HG02798 (cell line): ENCODE measurements around the gene OR6K2.
"Not testable (repeated sequence)": the region's sequence is repeated elsewhere in the genome, so short reads cannot be mapped to it uniquely, and the experiment has no call there.

Source experiments
- ATAC-seq: cut with Tn5 transposase; IDR thresholded peaks from one replicate; pipeline ENCODE4 v1.9.1; 2021; ENCODE audit warnings: mild to moderate bottlenecking; ENCODE audit not compliant: unreplicated experiment, poor library complexity

Gene OR6K2, protein sequence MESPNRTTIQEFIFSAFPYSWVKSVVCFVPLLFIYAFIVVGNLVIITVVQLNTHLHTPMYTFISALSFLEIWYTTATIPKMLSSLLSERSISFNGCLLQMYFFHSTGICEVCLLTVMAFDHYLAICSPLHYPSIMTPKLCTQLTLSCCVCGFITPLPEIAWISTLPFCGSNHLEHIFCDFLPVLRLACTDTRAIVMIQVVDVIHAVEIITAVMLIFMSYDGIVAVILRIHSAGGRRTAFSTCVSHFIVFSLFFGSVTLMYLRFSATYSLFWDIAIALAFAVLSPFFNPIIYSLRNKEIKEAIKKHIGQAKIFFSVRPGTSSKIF

DNA sequence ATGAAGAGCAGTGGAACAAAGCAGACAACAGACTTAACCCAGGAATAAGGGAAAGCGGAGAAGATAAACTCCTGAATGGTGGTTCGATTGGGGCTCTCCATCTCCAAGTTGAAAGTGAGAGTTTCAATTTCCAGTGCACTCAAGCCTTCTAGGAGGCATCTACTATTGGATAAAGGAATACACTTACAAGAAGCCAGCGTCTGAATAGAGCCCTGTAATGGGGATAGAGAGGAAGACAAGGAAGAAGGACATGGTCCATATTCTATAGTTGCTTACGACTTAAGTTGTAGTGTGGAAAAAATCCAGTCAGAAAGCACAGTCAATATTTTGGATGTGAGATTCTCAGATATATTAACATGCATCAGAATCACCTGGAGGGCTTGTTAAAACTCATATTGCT, at the start of gene OR6K2:
OR6K2 (minus strand) TSS at position 101 of the 400 bp plus-strand sequence; CDS start at position 101, 0 bp downstream.
- ATAC-seq, result no peak

DNA sequence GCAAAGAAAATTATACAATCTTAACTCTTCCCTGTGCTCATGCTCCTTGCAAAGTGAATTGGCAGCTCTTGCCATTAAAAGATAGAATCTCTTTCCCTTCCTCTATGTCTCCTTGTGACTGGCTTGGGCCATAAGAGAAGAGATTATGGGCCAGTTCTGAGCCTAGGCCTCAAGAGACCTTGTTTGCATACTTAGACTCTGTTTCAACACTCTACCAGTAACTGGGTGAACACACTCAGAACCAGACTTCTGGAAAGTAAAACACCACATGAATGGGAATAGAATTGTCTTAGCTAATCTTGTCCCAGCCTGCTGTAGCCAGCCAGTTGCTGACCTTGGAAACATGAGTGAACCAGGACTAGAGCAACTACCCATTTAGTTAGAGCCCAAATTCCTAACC, 35.4 kb upstream of the OR6K2 start:
- no peak for ATAC-seq

DNA sequence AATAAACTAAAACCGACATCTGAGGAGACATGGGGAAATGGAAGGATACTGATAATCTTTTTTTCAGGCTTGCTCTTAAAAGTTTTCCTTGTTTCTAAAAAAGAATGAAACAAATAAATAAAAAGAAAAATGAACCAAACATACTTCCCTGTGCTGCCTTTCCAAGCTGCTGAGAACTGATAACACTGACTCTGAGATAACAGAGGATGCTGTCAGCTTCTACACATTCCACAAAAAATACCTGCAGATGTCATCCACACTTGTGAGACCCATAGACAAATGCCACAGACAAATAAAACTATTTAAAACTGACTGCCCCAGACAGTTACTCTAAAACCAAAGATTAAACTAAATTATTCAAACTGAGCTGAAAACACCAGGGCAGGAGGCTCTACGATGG, 32.1 kb upstream of the OR6K2 start:
- ATAC-seq, result no peak

DNA sequence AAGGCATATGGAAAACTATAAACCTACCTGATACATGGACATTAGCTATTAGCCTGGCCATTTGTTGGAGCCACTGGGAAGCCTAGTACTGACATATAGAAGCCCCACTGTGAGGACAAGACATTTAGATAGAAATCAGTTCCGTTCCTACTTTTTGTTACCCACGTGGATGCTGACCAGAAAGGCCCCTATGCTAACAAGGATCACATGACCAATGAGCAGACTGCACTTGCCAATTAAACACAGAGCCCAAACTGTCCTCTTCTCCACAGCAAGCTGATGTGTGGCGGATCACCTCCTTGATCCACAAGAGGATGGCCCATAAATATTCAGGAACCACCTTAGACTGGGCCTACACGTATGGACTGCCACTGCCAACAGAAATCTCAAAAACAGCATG, 31.3 kb upstream of the OR6K2 start:
- ATAC-seq, result no peak

DNA sequence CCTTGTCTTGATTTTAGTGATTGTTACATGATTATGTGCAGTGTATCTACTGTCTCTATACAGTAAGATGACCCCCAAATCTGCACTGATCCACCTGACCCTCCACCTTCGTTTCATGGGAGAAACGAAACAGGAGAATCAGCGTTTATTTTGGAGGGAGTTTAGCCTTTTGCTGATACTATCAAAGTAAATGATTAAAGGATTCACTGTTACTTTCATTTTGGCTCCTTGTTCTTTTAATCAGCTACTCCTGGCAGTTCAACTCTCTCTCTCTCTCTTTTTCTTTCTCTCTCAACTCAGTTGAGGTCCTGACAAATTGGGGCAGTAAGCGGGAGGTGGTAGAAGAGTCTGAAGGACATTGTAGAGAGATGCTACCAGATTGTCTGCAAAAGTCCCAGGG, 30.0 kb upstream of the OR6K2 start:
- ATAC-seq, result no peak

DNA sequence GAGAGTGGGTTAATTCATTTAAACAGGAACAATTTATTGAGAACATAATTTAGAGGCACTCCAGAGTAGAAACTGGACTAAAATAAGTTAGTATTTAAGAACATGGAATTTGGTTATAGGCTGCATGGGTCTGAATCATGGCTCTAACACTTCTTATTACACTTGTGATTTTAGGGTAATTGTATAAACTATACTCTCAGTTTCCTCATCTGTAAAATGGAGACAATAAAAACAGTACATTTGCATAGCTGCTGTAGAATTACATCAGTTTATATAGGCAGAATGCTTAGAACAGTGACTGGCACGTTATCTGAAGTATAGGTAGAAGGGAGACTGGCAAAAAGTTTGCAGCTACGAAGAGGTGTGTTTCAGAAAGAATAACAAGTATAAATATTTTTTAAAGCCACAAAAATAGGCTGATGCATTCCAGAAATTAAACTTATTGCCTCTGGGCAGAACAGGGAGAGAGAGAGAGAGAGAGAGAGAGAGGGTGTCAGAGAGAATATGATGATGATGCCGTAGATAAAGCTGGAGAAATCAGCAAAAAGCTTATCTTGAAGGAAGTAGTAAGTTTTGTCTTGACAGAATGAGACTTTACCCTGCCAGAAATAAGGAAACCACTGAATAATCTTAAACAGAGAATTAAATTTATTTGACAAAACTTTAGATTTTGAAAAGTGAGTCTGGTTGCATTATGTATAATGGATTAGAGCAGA, 28.2 kb upstream of the OR6K2 start:
- ATAC-seq, result no peak

DNA sequence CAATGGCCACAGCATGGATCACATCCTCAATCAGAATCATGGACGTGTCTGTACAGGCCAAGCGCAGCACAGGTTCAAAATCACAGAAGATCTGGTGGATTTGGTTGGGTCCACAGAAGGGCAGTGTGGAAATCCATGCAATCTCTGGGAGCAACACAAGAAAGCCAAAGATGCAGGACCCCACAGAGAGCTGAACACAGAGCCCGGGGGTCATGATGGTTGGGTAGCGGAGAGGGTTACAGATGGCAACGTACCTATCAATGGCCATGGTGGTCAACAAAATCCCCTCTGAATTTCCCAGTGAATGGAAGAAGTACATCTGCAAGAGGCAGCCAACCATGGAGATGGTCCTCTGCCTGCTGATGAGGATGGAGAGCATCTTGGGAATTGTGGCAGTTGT, 24.0 kb upstream of the OR6K2 start:
- no peak for ATAC-seq

DNA sequence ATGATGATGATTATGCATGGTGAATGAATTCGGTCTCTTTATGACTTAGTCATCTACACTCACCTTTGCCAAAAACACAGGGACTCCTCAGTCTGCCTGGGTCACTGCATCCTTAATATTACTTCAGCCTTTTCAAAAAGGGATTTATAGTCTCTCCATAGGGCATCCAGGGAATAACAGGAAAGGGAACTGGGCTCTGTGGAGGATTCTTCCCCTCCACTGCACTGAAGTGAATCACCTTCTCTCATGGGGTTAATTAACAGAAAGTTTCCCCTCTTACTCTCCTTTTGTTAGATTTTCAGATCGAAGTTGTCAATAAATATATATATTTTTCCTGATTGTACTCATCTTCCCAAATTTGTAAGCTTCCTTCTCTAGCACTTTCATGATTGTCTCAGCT, 20.2 kb upstream of the OR6K2 start, which contains the start of gene OR6K3:
OR6K3 (minus strand) TSS at position 101 of the 400 bp plus-strand sequence. CDS start 2,605 bp downstream, outside the sequence.
- ATAC-seq, result no peak

DNA sequence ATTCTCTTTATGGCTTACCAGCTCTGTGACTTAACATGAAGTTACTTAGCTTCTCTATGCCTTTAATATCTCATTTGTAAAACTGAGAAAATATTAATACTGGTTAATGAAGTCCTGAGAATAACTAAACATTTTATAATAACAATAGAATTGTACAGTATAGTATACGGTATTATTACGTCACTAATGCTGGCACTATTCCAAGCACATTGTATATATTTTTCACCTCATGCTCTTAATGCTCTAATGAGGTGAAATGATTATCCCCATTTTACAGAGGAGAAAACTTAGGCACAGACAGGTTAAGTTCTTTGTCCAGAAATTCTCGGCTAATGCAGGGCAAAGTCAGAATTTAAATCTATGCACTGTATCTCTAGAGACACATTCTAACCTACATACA, 19.2 kb upstream of the OR6K2 start:
- ATAC-seq, result no peak

DNA sequence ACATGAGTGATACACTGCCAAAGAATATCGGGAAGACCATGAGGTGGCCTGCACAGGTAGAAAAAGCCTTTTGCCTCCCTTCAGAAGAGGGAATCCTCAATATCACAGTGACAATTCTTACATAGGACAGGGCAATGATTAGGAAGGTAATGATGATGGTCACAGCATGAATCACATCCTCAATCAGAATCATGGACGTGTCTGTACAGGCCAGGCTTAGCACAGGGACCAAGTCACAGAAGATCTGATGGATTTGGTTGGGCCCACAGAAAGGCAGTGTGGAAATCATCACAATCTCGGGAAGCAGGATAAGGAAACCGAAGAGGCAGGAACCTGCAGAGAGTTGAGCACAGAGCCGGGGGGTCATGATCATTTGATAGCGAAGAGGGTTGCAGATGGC, 16.9 kb upstream of the OR6K2 start:
- ATAC-seq, result no peak

DNA sequence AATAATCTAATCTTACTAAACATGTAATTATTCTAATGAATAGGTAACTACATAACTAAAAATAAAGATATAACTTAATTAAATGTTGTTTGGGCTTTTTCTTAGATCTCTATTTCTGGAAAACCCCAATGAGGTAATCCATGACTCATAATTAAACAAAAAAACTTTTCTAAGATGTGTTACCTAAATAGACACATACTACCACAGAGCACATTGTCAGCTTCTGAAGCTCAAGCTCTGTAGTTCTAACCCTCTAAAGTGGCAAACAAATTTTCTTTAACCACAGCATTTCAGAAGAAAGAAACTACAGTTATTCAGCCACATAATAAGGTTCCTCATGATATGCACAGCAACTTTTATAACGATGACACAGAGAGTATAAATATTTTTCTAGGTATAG, 15.9 kb upstream of the OR6K2 start:
- ATAC-seq, result peak; percentile 61

DNA sequence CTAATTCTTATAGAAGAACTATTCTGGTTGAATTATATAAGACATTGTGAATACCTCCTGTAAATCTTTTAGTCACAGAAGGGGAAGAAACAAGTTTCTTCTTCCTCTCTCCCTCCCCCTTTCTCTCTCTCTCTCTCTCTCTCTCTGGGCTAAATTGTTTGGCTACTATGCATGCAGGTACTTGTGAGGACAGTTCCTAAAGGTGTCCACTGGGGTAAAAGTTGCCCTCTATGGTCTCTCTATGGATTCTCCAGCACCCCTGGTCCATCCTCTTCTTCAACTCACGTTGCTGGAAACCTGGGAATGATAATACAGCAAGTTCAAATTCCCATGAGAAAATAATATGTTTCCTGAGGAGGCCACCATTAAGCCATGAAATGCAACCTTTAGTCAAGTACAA, 14.3 kb upstream of the OR6K2 start:
- ATAC-seq, result no peak

DNA sequence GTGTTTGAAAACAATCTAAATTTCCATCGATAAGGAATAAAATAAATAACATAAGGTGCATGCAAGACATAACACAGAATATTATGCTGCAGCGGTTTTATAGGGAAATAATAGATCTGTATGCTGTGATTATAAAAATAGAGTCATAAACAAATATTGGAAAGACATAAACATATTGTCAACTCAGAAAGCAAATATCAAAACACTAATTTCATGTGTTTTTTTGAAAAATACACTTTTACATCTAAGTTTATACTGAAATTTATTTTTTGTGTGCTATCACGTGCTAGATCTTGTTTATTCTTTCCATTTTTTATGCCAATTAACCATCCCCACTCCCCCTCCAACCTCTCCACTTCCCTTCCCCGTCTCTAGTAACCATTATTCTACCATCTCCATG, 10.6 kb upstream of the OR6K2 start:
- no peak for ATAC-seq

DNA sequence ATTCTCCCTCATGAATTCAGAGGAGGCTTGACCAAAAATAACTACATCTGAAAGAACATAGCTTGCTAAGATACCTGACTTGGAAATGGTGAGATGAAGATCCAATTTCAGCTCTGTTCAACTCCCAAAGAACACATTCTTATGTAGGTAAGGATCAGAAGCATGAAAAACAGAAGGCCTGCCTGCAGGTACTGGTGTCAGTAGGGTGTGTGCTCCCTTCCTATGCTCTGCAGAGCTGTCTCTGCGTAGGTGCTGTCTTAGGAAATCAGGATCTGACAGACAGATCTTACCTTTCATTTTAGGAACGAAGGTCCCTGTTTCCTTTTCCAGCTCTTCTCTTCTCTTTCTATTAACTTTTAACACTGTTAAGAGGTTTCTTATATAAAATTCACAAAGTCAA, 5.6 kb upstream of the OR6K2 start:
- ATAC-seq, result no peak

DNA sequence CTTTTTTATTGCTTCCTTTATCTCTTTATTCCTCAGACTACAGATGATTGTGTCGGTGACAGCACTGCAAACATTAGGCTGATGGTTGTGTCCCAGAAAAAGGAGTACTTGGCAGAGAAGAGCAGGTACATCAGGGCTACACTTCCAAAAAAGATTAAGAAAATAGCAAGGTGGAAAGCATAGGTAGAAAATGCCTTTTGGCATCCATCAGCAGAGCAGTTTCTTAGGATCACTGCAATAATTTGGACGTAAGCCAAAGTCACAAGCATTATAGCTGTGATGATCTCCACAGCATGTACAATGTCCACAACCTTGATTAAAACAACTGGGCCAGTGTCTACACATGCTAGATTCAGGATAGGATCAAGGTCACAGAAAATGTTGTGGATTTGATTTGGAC, 5.9 kb downstream of the OR6K2 start:
- ATAC-seq, result no peak

DNA sequence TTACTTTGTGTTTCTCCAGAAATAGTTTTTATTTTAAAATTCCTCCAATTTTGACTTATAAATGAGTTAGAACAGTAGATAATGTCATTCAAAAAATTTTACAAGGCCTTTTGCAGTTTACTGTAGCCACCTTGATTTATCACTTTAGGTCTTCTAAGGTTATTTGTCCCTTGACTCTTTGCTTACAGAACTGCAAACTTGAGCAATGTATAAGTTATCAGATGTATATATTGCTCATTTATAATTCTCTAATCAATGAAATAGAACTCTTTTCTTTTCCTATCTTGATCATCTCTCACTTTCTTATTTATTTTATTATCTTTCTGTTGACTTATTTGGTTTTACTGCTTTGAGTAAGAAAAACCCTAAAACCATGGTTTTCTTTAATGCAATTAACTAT, 8.1 kb downstream of the OR6K2 start:
- no peak for ATAC-seq

DNA sequence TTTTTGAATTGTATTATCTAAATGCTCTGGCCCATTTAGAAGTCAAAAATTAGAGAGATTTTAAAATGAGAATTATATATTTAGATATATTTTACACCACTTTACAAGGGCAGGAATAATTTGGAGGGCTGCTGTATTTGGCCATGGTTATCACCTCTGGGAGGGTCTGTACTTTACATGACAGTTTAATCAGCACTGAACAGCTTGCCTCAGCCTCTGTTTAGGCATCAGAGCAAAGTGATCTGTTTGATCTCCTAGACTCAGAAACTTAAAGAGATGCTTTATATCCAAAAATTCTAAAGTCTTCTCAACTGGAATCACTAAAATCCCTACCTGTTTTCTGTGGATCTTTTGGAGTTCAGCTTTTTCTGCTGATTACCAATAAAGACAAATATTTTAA, 8.5 kb downstream of the OR6K2 start:
- no peak for ATAC-seq

DNA sequence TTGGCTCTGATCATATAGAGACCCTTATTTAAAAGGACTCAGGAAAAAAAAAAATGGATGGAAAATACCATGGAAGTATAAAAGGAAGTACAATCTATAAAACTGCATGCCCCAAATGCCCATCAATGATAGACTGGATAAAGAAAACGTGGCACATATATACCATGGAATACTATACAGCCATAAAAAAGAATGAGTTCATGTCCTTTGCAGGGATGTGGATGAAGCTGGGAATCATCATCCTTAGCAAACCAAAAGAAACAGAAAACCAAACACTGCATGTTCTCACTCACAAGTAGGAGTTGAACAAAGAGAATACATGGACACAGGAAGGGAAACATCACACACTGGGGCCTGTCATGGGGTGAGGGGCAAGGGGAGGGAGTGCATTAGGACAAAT, 9.3 kb downstream of the OR6K2 start:
- ATAC-seq, result not testable (repeated sequence)

DNA sequence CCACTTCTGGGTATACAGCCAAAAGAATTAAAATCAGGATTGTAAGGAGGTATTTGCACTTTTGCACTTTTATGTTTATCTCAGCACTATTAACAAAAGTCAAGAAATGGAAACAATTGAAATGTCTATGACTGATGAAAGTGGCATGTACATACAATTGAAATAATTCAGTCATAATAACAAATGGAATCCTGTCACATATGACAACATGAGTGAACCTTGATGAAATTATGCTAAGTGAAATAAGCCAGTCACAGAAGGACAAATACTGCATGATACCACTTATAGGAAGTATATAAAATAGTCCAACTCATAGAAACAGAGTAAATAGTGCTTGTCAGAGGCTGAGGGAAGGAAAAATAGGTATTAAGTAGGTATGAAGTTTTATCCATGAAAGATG, 10.6 kb downstream of the OR6K2 start:
- no peak for ATAC-seq

DNA sequence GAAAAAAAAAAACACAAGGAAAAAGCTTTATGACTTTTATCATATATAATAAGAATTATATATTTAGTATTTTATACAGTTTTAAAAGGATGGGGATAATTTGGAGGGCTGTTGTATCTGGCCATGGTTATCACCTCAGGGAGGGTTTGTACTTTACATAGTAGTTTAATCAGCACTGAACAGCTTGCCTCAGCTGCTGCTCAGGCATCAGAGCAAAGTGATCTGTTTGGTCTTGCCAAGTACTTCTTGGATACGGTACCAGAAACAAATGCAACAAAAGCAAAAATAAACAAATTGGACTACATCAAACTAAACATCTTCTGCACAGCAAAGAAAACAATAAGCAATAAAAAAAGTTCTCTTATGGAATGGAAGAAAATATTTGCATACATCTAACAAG, 11.3 kb downstream of the OR6K2 start:
- ATAC-seq, result no peak

DNA sequence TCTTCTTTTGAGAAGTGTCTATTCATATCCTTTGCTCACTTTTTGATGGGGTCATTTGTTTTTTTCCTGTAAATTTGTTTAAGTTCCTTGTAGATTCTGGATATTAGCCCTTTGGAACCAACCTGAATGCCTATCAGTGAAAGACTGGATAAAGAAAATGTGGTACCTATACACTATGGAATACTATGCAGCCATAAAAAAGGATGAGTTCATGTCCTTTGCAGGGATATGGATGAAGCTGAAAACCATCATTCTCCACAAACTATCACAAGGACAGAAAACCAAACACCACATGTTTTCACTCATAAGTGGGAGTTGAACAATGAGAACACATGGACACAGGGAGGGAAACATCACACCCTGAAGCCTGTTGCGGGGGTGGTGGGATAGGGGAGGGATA, 12.1 kb downstream of the OR6K2 start:
- ATAC-seq, result not testable (repeated sequence)

DNA sequence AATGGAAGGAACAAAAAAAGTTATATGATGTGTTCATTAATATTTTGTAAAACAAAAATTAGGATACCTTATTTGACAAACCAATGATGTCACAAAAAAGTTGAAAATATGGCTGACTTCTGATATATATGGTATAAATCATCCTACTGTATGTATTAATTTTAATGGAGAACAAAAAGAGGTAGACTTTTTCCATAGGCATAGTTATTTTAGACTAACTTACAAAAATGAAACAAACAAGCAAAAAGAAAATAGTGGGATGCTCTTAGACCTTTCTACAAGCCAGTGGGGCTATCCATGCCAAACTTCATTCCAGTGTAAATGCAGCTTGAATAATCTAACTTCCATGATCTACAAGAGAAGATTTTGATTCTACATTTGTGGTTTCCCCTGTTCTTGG, 13.4 kb downstream of the OR6K2 start:
- ATAC-seq, result no peak
